NCI-H2196 (cell line): Measurements from ENCODE around the gene INHBE.
"Not testable (repeated sequence)": the region's sequence is repeated elsewhere in the genome, so short reads cannot be mapped to it uniquely, and the experiment has no call there.

Source experiments
- DNase-seq: peaks from one replicate; lab custom pipeline; 2025; ENCODE audit not compliant: unreplicated experiment; lab: John Stamatoyannopoulos, UW

Gene INHBE

DNA sequence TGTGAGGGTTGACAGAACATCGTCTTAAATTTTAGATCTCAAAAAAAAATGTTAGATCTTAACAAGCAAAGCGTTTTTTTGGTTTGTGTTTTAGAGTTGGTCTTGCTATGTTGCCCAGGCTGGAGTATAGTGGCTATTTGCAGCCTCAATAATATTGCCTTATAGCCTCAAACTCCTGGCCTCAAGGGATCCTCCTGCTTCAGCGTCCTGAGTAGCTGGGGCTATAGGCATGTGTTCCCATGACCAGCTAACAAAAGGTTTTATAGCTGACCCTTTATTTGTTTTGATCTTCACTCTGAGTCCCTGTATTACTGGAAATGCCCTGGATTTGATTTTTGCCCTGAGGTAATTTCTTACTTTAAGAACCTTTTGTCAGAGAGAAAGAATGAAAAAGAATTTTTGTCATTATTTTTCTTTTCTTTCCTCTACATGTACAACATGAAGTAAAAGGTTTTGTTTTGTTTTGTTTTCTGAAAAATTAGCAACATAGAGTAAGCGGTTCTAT, 15.3 kb upstream of the INHBE start:
- DNase-seq, result no peak

DNA sequence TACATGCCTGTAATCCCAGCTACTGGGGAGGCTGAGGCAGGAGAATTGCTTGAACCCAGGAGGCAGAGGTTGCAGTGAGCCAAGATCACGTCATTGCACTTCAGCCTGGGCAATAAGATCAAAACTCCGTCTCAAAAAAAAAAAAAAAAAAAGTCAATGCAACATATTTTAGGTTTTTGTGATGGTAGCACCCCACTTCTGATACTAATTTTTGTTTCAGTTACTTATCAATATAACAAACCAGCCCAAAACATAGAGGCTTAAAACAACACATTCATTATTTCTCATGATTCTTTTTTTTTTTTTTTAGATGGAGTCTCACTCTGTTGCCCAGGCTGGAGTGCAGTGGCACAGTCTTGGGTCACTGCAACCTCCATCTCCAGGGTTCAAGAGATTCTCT, 13.7 kb upstream of the INHBE start:
- not testable (repeated sequence) for DNase-seq

DNA sequence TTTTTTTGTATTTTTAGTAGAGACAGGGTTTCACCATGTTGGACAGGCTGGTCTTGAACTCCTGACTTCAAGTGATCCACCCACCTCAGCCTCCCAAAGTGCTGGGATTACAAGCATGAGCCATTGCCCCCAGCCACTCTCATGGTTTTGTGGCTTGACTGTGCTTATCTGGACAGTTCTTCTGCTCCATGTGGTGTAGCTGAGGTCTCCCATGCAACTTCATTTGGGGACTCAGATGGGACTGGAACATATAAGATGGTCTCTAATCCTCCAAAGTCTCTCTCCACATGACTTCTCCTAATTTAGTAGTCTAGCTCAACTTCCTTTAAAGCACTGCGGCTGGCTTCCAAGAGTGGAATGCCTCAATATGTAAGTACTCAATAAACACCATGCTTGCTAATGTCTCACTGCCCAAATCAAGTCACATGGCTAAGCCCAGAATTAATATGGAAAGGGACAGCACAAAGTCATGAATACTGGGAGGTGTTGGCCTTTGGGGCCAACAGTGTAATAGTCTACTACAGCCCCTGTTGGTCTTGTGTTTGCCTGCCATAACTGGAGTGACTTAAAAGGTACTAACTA, 13.2 kb upstream of the INHBE start:
- DNase-seq, result no peak

DNA sequence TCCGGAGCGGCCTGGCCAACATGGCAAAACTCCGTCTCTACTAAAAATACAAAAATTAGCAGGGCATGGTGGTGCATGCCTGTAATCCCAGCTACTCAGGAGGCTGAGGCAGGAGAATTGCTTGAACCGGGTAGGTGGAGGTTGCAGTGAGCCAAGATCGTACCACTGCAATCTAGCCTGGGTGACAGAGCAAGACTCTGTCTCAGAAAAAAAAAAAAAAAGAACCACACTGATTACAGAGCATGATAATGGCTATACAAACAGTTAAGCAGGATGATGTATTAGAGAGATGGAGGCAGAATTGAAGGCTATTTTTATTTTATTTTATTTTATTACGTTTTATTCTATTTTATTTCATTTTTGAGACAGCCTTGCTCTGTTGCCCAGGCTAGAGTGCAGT, 10.8 kb upstream of the INHBE start:
- not testable (repeated sequence) for DNase-seq

DNA sequence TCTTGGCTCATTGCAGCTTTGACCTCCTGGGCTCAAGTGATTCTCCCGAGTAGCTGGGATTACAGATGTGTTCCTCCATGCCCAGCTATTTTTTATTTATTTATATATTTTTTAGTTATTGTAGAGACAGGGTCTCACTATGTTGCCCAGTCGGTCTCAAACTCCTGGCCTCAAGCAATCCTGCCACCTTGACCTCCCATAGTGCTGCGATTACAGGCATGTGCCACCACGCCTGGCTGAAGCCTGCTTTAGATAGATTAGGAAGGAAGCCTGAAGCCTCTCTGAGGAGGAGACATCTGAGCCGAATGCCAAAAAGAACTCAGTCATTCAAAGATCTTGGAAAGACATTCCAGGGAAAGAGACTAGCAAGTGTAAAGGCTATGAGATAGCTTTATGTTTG, 10.4 kb upstream of the INHBE start:
- no peak for DNase-seq

DNA sequence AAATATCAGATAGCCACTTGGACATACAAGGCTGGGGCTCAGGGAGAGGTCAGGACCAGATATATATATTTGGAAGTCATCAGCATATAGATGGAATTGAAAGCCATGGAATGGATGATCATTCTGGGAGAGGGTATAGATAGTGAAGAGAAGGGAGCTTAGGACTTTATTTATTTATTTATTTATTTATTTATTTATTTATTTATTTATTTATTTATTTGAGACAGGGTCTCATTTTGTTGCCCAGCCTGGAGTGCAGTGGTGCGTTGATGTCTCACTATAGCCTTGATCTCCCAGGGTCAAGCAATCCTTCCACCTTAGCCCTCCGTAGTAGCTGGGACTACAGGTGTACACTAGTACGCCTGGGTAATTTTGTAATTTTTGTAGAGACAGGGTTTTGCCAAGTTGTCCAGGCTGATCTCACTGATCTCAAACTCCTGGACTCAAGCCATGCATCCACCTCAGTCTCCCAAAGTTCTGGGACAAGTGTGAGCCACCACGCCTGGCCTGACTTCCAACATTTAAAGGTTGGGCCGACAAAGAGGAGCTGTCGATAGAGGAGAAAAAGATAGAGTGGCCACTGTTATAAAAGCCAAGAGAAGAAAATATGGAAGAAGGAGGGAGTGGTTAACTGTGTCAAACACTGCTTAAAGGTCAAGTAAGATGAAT, 8.7 kb upstream of the INHBE start:
- no peak for DNase-seq

DNA sequence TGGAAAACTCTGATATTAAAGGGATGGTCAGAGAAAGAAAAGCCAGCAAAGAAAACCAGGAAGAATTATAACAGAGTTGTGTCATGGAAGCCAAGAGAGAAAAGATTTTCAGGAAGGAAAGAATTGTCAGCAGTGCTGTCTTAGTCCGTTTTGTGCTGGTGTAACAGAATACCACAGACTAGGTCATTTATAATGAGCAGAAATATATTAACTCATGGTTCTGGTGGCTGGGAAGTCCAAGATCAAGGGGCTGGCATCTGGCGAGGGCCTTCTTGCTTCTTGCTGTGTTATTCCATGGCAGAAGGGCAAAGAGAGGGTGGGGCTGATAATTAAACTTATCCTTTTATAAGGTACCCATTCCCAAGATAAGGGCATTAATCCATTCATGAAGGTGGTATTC, 6.4 kb upstream of the INHBE start:
- DNase-seq, result no peak

DNA sequence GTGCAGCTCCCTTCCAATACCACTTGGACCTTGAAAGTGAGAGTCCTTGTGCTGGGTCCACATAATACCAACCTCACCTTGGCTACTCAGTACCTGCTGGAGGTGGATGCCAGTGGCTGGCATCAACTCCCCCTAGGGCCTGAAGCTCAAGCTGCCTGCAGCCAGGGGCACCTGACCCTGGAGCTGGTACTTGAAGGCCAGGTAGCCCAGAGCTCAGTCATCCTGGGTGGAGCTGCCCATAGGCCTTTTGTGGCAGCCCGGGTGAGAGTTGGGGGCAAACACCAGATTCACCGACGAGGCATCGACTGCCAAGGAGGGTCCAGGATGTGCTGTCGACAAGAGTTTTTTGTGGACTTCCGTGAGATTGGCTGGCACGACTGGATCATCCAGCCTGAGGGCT, 5.7 kb upstream of the INHBE start:
- DNase-seq, result no peak

DNA sequence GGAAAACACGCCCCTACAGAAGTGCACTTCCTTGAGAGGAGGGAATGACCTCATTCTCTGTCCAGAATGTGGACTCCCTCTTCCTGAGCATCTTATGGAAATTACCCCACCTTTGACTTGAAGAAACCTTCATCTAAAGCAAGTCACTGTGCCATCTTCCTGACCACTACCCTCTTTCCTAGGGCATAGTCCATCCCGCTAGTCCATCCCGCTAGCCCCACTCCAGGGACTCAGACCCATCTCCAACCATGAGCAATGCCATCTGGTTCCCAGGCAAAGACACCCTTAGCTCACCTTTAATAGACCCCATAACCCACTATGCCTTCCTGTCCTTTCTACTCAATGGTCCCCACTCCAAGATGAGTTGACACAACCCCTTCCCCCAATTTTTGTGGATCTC, 5.0 kb upstream of the INHBE start:
- no peak for DNase-seq

DNA sequence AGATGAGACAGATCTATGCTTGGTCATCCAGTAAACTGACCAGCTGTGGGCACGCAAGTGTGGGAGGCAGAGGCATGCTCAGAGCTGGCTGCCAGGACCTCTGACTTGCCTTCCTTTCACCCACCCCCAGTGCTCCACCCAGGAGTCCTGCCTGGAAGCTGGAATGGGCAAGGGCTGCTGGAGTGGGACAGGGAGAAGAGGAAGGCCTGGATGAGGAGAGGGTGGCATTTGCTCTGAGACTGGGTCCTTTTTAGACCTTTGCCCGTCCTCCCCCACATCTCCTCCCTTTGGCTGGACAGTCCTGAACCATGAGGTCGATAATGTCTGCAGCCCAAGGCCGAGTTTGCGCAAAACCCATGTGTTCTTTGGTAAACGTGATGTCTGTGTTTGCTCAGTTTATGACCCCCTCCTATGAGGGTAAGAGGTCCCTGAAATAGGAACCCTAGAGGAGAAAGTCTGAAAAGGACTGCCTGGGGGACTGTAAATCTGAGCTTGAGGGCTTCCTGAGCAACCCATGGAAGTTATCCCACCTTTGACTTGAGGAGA, 3.8 kb upstream of the INHBE start:
- DNase-seq, result no peak

DNA sequence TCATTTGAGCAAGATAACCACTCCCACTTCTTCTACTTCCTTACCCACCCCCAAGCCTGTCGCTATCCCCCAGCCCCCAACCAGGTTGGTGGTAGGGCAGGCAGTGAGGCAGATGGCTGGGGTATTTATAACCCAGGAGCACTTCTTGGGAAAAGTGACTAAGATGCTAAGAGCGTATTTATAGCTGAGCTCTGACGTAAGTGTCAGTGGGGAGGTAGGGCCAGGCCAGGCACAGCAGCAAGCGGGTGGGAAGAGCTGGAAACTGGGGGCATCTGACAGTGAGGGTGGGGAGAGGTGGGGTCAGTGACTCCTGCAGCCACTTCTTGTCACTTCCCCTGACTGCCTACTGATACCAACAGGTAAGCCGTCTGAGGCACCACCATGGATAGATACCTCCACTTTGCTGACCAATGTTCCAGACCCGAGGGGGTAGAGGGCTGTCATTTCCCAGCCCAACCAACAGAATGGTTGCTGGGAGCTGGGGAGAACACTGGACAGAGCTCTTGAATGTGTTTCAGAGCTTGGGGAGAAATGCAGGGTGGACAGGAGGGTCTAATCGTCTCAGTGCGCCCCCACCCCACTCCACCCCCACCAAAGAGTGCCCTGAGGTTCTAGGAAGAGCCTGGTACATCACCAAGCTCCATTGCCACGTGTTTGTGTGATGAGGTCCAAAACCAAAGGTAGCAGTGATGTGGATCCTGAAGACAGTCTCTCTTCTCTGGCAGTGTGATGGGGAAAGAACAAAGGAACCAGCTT, 2.7 kb upstream of the INHBE start:
- DNase-seq, result no peak

DNA sequence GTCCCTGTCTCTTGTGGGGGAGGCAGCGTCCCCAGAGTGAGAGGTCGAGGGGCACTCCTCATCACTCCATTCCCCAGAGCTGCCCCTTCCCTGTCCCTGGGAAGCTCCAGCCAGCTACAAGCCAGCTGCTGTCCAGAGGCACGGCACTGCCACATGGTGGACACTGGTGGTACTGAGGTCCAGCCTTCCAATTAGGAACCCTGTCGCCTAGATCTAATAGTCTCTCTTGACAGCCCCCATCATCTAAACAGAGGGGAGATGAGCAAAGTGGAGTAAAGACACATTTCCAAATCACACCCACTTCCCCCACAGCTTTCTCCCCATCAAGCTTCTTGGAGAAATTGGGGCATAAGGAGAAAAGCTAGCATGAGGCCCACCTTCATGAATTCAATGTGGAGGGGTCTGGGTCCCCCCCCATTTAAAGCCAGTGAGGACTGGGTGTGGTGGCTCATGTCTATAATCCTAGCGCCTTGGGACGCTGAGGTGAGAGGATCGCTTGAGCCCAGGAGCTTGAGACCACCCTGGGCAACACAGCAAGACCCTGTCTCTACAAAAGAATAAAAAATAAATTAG, 2.1 kb upstream of the INHBE start:
- DNase-seq, result peak; percentile 81

DNA sequence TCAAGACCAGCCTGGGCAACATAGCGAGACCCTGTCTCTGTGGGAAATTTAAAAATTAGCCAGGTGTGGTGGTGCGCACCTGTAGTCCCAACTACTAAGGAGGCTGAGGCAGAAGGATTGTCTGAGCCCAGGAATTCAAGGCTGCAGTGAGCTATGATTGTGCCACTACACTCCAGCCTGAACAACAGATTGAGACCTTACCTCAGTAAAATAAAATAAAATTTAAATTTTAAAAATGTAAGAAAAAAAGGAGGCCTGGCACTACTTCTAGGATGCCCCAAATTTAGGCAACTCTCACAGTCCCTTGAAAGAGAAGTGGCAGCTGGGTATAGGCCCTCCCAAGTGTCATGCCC, 918 bp upstream of the INHBE start:
- DNase-seq, result no peak

DNA sequence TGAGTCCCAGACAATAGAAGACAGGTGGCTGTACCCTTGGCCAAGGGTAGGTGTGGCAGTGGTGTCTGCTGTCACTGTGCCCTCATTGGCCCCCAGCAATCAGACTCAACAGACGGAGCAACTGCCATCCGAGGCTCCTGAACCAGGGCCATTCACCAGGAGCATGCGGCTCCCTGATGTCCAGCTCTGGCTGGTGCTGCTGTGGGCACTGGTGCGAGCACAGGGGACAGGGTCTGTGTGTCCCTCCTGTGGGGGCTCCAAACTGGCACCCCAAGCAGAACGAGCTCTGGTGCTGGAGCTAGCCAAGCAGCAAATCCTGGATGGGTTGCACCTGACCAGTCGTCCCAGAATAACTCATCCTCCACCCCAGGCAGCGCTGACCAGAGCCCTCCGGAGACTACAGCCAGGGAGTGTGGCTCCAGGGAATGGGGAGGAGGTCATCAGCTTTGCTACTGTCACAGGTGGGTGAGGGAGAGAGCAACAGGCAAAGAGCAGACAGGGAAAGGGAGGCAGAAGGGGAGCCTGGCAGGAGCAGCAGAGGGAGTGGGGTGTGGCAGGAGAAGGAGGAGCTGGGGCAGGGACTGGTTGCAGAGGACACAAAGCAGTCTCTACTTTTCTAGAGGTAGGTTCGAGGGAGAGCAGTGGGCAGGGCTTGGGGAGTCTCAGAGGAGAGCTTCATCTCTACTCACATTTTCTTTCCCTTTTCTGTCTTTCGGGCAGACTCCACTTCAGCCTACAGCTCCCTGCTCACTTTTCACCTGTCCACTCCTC, 452 bp downstream of the INHBE start:
- no peak for DNase-seq

DNA sequence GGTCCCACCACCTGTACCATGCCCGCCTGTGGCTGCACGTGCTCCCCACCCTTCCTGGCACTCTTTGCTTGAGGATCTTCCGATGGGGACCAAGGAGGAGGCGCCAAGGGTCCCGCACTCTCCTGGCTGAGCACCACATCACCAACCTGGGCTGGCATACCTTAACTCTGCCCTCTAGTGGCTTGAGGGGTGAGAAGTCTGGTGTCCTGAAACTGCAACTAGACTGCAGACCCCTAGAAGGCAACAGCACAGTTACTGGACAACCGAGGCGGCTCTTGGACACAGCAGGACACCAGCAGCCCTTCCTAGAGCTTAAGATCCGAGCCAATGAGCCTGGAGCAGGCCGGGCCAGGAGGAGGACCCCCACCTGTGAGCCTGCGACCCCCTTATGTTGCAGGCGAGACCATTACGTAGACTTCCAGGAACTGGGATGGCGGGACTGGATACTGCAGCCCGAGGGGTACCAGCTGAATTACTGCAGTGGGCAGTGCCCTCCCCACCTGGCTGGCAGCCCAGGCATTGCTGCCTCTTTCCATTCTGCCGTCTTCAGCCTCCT, 1.1 kb downstream of the INHBE start:
- DNase-seq, result peak; percentile 46

DNA sequence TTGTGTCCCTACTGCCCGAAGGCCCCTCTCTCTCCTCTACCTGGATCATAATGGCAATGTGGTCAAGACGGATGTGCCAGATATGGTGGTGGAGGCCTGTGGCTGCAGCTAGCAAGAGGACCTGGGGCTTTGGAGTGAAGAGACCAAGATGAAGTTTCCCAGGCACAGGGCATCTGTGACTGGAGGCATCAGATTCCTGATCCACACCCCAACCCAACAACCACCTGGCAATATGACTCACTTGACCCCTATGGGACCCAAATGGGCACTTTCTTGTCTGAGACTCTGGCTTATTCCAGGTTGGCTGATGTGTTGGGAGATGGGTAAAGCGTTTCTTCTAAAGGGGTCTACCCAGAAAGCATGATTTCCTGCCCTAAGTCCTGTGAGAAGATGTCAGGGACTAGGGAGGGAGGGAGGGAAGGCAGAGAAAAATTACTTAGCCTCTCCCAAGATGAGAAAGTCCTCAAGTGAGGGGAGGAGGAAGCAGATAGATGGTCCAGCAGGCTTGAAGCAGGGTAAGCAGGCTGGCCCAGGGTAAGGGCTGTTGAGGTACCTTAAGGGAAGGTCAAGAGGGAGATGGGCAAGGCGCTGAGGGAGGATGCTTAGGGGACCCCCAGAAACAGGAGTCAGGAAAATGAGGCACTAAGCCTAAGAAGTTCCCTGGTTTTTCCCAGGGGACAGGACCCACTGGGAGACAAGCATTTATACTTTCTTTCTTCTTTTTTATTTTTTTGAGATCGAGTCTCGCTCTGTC, 1.8 kb downstream of the INHBE start:
- no peak for DNase-seq

DNA sequence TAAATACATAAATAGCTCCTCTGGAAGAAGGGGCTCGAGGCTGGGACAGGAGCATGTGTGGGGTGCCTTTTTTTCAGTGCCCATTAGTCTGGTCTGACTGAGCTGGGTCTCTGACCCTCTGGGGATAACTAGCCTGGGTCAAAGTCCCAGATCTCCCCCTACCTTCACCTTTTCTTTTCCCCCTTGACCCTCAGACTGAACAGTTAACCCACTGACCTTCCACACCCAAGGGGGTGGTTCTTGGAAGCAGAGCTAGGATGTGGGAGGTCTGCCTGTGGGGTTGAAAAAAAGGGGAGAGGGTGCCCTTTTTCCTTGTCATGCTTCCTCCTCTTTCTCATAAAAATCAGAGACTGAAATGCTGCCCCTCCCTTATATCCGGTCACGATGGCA, 3.6 kb downstream of the INHBE start:
- no peak for DNase-seq

DNA sequence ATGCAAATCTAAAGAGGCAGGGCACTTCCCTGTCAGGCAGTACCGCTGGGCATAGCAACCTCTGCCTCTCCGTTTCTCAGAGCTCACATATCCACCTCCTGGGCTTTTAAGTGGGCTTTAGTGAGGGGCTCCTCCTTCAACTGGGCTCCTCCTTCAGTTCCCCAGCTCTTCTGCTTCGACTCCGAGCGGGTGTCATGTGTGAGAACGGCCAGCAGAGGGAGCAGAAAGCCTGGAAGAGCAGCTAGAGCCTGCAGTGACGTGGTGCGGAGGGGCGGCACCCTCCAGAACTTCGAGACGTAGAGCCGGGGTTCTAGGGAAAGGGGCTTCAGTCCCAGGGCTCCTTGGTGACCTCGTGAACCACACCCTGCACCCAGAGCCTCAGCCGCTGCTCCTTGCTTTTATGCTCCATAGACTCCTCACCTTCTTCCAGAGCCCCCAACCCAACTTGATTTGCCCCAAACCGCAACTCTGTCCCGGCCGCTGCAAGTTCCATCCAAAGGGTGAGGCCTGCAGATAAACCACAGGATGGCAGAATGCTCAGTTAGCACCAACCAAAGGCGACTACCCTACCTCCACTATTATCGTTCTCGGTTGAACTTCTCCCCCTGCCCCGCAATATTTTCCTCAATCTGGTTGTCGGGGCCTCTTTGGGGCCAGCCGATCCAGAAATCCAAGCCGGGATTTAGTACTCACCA, 4.1 kb downstream of the INHBE start:
- peak; percentile 92 for DNase-seq

DNA sequence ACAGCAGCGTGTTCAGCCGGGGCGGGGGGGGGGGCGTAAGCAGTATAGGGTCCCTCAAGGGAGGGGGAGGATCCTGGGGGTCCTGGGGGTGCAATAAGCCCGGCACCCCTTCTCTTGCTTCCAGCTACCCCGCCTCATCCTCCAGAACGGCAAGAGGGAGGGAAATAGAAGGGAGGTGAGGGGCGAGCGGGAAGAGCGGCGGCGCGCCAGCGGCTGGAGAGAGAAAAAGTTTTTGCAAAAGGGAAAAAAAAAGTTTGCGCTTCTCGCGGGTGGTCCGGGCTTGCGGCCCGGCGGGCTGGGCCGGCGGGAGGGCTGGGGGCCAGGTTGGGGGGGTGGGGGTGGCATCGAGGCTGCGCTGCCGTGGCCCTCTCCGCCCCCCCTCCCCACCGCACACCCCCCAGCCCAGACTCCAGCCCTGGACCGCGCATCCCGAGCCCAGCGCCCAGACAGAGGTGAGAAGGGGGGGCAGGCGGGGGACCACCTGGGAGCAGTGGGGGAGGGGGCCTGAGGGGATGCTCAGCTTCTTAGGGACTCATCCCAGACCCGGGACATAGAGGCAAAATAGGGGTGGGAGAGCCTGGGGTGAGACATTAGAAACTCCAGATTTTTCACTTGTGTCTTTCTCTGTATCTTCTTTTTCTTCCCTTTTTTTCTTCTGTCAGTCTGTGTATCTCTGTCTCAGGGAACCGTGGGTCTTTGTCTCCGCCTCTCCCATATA, 4.8 kb downstream of the INHBE start, which contains the start of gene GLI1:
TSS of gene GLI1 (plus strand) at position 36 of the 718 bp plus-strand sequence. CDS start 3,907 bp downstream, outside the sequence.
- DNase-seq, result peak; percentile 53
